PC-9 (cell line): ENCODE measurements around the gene PBX4. TPM values are rescaled to one million over a fixed set of nuclear protein-coding genes. Genes with fewer than 3 reads are reported as not detected.

ENCODE experiments used
- BruUV-seq: library from RNA; stranded (reverse); fragments of 400-500 nt; replicated peaks from 2 replicates; lab custom pipeline; 2021; lab: Mats Ljungman, UMichigan
- CTCF ChIA-PET: fragments of 300-600 bp; sonication (Branson Sonifier 250); formaldehyde crosslinking; loops from one replicate; lab custom pipeline; 2022; ENCODE audit warnings: antibody characterized with exemption; lab: Charles Lee
- POLR2A ChIA-PET: fragments of 300-600 bp; sonication (Branson Sonifier 250); formaldehyde crosslinking; loops from one replicate; lab custom pipeline; 2022; ENCODE audit warnings: antibody characterized with exemption; ENCODE audit not compliant: unreplicated experiment; lab: Charles Lee
- DNase-seq, 2 experiments: peaks; one replicate each; pipeline versions ENCODE4 v3.0.0 to v3.0.0-alpha.2; 2015 to 2022; ENCODE audit warnings: mixed read lengths in 1 of 2
- H2AFZ ChIP-seq: fragments of 200-600 bp; sonication (generic); 2 replicates; pipeline ENCODE4 v1.8.1; 2017; ENCODE audit warnings: antibody characterized with exemption
- H3F3A ChIP-seq: fragments of 200-600 bp; sonication (generic); 2 replicates; pipeline ENCODE4 v1.8.1; 2017; ENCODE audit warnings: antibody characterized with exemption, mild to moderate bottlenecking, low read depth; ENCODE audit not compliant: insufficient read depth
- H3K27ac ChIP-seq: fragments of 200-600 bp; sonication (generic); 2 replicates; pipeline ENCODE4 v1.6.1; 2016; ENCODE audit warnings: mixed run types
- H3K27me3 ChIP-seq: fragments of 200-600 bp; sonication (generic); 2 replicates; pipeline ENCODE4 v1.6.1; 2016; ENCODE audit warnings: low read depth, mixed run types; ENCODE audit not compliant: insufficient read depth
- H3K36me3 ChIP-seq: fragments of 200-600 bp; sonication (generic); 2 replicates; pipeline ENCODE4 v1.6.1; 2016; ENCODE audit warnings: low read depth, mixed run types
- H3K4me1 ChIP-seq: fragments of 200-600 bp; sonication (generic); replicated peaks from 2 replicates; pipeline ENCODE4 v1.6.1; 2016; ENCODE audit warnings: mixed run types; ENCODE audit not compliant: insufficient read depth
- H3K4me2 ChIP-seq: fragments of 200-600 bp; sonication (generic); 2 replicates; pipeline ENCODE4 v1.6.1; 2017; ENCODE audit warnings: mixed run types
- H3K4me3 ChIP-seq: fragments of 200-600 bp; sonication (generic); 2 replicates; pipeline ENCODE4 v1.6.1; 2016; ENCODE audit warnings: mixed run types
- H3K79me2 ChIP-seq: fragments of 200-600 bp; sonication (generic); 2 replicates; pipeline ENCODE4 v1.6.1; 2017; ENCODE audit warnings: low read depth, mixed run types
- H3K9me2 ChIP-seq: fragments of 200-600 bp; sonication (generic); 2 replicates; pipeline ENCODE4 v1.8.1; 2017; ENCODE audit warnings: mild to moderate bottlenecking; ENCODE audit not compliant: insufficient read depth
- H3K9me3 ChIP-seq: fragments of 200-600 bp; sonication (generic); 2 replicates; pipeline ENCODE4 v1.8.1; 2016; ENCODE audit warnings: low read depth; ENCODE audit not compliant: insufficient read depth
- H4K20me1 ChIP-seq: fragments of 200-600 bp; sonication (generic); 2 replicates; pipeline ENCODE4 v1.8.1; 2017; ENCODE audit not compliant: insufficient read depth
- EZH2 ChIP-seq: fragments of 200-600 bp; sonication (generic); IDR thresholded peaks from 2 replicates; pipeline ENCODE4 v1.8.0; 2017; ENCODE audit warnings: antibody characterized with exemption, low read depth
- intact Hi-C: fragments of 100-400 bp; cut with micrococcal nuclease; formaldehyde crosslinking; loops from one replicate; pipeline ENCODE4 v1.10.0; 2022; ENCODE audit not compliant: unreplicated experiment
- total RNA-seq: library from RNA; stranded (reverse); gene quantifications from 2 replicates; pipeline ENCODE4 v1.2.3, GENCODE V29; 2021
- TF ChIP-seq, protein P1 (sequence below): fragments of 200-600 bp; sonication (generic); conservative IDR thresholded peaks from 2 replicates; pipeline ENCODE4 v1.6.1; 2017; ENCODE audit warnings: mixed run types, antibody characterized with exemption, mild to moderate bottlenecking, moderate library complexity

Gene PBX4
- total RNA-seq, 1 experiment from 2014 or later = 5.7 TPM

DNA sequence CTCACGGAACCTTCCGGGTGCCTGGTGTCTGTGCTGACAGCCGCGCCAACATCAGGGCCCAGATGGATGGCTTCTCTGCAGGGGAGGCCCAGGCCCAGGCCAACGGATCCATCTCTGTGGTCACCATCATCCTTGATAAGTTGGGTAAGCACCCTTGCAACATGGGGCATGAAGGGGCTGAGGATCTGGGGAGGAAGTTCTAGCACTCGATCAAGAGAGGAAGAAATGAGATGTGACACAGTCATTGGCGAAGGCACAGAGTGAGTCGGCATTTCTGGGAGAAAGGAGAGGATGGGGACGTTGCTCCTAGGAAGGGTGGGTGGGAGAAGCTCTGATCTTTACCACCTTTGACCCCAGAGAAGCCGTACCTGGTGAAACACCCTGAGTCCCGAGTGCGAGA is 76.0 kb downstream of the PBX4 start:
- Histone ChIP-seq H3K4me2 (no peak overlapping the region), H3K27ac (no peak overlapping the region), H3K36me3 (no peaks in the 10 kb centered on the region), H2AFZ (no peak overlapping the region), H3F3A (peaks cover 18% of the 10 kb centered on the region; the same call in 1 of the 2 replicates), H3K4me3 (no peak overlapping the region), H3K9me3 (no peaks in the 10 kb centered on the region), H4K20me1 (no peaks in the 10 kb centered on the region), H3K27me3 (no peaks in the 10 kb centered on the region), H3K9me2 (no peaks in the 10 kb centered on the region), H3K4me1 (peaks cover 11% of the 10 kb centered on the region), H3K79me2 (no peaks in the 10 kb centered on the region)
- BruUV-seq = no TSS peak
- CTCF ChIA-PET = no interaction called here
- POLR2A ChIA-PET = no interaction called here
- DNase-seq = no peak
- intact Hi-C loops = no loop called here
- no peak for TF ChIP-seq EZH2
- TF ChIP-seq, protein P1, sequence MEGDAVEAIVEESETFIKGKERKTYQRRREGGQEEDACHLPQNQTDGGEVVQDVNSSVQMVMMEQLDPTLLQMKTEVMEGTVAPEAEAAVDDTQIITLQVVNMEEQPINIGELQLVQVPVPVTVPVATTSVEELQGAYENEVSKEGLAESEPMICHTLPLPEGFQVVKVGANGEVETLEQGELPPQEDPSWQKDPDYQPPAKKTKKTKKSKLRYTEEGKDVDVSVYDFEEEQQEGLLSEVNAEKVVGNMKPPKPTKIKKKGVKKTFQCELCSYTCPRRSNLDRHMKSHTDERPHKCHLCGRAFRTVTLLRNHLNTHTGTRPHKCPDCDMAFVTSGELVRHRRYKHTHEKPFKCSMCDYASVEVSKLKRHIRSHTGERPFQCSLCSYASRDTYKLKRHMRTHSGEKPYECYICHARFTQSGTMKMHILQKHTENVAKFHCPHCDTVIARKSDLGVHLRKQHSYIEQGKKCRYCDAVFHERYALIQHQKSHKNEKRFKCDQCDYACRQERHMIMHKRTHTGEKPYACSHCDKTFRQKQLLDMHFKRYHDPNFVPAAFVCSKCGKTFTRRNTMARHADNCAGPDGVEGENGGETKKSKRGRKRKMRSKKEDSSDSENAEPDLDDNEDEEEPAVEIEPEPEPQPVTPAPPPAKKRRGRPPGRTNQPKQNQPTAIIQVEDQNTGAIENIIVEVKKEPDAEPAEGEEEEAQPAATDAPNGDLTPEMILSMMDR = no peak

DNA sequence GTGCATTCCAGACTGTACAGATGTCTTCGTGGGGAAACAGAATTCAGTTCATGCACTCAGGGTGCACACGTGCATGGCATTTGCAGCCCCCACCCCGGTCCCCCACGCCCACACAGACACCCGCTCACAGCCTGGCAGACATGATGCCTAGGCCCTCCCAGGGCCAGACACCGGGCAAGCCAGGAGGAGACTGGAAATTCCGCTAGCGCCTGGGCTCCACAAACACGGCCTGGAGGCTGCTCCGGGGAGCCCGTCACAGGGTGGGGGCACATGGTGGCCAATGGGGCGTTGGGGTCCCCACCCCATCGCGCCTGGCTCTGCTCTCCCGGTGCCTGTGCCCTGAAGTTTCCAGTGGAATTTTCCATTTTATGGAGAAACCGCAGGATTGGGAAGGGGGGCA is 76.9 kb downstream of the PBX4 start:
- Histone ChIP-seq H3K36me3 (no peaks in the 10 kb centered on the region), H3K27me3 (no peaks in the 10 kb centered on the region), H3K9me3 (no peaks in the 10 kb centered on the region), H3K79me2 (no peaks in the 10 kb centered on the region), H4K20me1 (no peaks in the 10 kb centered on the region), H3K27ac (no peak overlapping the region), H2AFZ (no peak overlapping the region), H3F3A (peaks cover 23% of the 10 kb centered on the region; the same call in 1 of the 2 replicates), H3K4me2 (peak overlapping the region; percentile 85; the same call in 1 of the 2 replicates), H3K9me2 (no peaks in the 10 kb centered on the region), H3K4me3 (peak overlapping the region; percentile 58; the same call in 1 of the 2 replicates), H3K4me1 (peaks cover 7% of the 10 kb centered on the region)
- no peak for DNase-seq
- no TSS peak for BruUV-seq
- TF ChIP-seq, protein P1 = no peak
- no peak for TF ChIP-seq EZH2
- CTCF ChIA-PET = interaction anchor here (0.5 to 0.6 kb wide), 2 partner anchors 10 to 52 kb away, joined by 3 read pairs; no protein-coding TSS in a partner anchor
- intact Hi-C loops = no loop called here
- POLR2A ChIA-PET = no interaction called here

DNA sequence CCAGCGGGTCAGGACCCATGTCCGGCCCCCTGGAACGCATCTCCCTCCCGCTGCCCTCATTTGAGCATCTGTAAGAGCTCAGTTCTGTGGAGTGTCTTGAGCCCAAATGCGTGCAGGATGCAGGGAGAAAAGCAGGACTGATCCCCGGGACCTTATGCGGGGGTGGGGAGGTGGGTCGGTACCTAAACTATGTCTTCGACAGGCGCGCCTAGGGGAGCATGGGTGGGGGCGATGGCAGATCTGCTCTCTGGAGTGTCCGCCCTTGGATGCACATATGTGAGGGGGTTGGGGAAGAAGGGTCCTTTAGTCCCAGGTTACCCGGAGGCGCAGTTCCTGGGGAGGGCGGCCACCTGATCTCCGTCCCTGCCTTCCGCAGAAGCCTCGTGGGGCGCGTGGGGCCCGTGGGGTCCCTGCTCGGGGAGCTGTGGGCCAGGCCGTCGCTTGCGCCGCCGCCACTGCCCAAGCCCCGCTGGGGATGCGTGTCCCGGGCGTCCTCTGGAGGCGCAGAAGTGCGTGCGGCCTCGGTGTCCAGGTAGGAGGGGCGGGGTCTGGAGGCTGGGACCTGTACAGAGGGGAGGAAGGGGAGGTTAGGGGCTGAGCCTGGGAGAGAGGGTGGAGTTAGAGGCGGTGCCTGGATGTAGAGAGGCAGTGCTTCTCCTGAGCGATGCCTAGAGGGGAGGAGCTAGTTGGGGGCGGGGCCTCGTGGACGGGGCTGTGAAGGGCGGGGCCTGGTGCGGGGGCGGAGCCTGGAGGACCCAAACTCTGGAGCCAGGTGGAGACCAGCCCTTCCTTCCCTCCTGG is 77.6 kb downstream of the PBX4 start:
- Histone ChIP-seq H3K36me3 (no peaks in the 10 kb centered on the region), H3F3A (peaks cover 24% of the 10 kb centered on the region; the same call in 1 of the 2 replicates), H3K4me3 (peak overlapping the region; percentile 58), H3K4me2 (peak overlapping the region; percentile 85), H3K27me3 (no peaks in the 10 kb centered on the region), H3K79me2 (no peaks in the 10 kb centered on the region), H3K9me3 (no peaks in the 10 kb centered on the region), H3K9me2 (no peaks in the 10 kb centered on the region), H2AFZ (peak overlapping the region; percentile 72), H3K27ac (no peak overlapping the region), H4K20me1 (no peaks in the 10 kb centered on the region), H3K4me1 (no peaks in the 10 kb centered on the region)
- no peak for TF ChIP-seq EZH2
- TF ChIP-seq, protein P1 = no peak; the same call in 1 of the 2 replicates
- ChIA-PET POLR2A (interaction anchor here (0.6 kb wide), 1 partner anchor 30 kb away, joined by 19 read pairs; no protein-coding TSS in a partner anchor), CTCF (interaction anchor here (0.5 to 0.6 kb wide), 3 partner anchors 9 to 621 kb away, joined by 3 to 4 read pairs (median 3); partner anchors contain the start of gene DDX49)
- no TSS peak for BruUV-seq
- intact Hi-C loops = no loop called here
- peak; percentile 86 to 91 for DNase-seq
